Mammary epithelial cell (primary cell): Measurements from ENCODE around the gene MZF1.

Experiments used
- EZH2 ChIP-seq: IDR thresholded peaks from 2 replicates; pipeline ENCODE4 v1.6.1; 2012; ENCODE audit warnings: low read length, inconsistent platforms, borderline replicate concordance
- TF ChIP-seq, protein P1 (sequence below), 2 donors: IDR thresholded peaks in 1 of 2; conservative IDR thresholded peaks in 1 of 2; 2 replicates each; pipeline ENCODE4 v1.5.1; 2011 to 2012; ENCODE audit warnings: inconsistent platforms in 2 of 2, low read length in 2 of 2, mild to moderate bottlenecking in 2 of 2, control low read depth in 1 of 2, low read depth in 1 of 2; ENCODE audit not compliant: insufficient read depth in 1 of 2; ENCODE audit errors: extremely low read depth in 1 of 2

GRCh38 chr19:58563034-58563573, 10.0 kb downstream of the MZF1 start:
- TF ChIP-seq, protein P1, sequence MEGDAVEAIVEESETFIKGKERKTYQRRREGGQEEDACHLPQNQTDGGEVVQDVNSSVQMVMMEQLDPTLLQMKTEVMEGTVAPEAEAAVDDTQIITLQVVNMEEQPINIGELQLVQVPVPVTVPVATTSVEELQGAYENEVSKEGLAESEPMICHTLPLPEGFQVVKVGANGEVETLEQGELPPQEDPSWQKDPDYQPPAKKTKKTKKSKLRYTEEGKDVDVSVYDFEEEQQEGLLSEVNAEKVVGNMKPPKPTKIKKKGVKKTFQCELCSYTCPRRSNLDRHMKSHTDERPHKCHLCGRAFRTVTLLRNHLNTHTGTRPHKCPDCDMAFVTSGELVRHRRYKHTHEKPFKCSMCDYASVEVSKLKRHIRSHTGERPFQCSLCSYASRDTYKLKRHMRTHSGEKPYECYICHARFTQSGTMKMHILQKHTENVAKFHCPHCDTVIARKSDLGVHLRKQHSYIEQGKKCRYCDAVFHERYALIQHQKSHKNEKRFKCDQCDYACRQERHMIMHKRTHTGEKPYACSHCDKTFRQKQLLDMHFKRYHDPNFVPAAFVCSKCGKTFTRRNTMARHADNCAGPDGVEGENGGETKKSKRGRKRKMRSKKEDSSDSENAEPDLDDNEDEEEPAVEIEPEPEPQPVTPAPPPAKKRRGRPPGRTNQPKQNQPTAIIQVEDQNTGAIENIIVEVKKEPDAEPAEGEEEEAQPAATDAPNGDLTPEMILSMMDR (conservative IDR thresholded peaks at IDR 0.05 in 1 of 2, IDR thresholded peaks at IDR 0.05 in 1 of 2; ENCODE audit: extremely low read depth in 1 of 2, insufficient read depth in 1 of 2, low read depth in 1 of 2, low read length in 2 of 2): no peak
- TF ChIP-seq EZH2: no peak
